ENCODE data around the gene BTNL9. TPM values are rescaled to one million over a fixed set of nuclear protein-coding genes. Genes with fewer than 3 reads are reported as not detected.

The BTNL9 gene
- polyA plus RNA-seq, 1 donor (not counting 4 experiments of a cell fraction or from before 2014, with no cell fraction given): 0.07 TPM

- H3K4me2 ChIP-seq (ENCODE audit: control insufficient read depth, extremely low read depth, insufficient read depth, low read depth, low read length): no peak overlapping the region
- DNase-seq (ENCODE audit: low read depth, low spot score) (no peak), FAIRE-seq (no peak)
- no peaks in the 10 kb centered on the region for H3K9me3 ChIP-seq (ENCODE audit: control insufficient read depth, low read depth, low read length)
- H3K4me1 ChIP-seq (ENCODE audit: control insufficient read depth, extremely low read depth, insufficient read depth, low read length): no peaks in the 10 kb centered on the region
- dilution Hi-C loops (cut with MboI; ENCODE audit: extremely low pct_ligation_motif_present, low sequenced_read_pairs): no loop called here
- H3K36me3 ChIP-seq (ENCODE audit: control insufficient read depth in 2 of 2, extremely low read depth in 1 of 2, insufficient read depth in 2 of 2, low read length in 2 of 2): no peaks in the 10 kb centered on the region
- H4K20me1 ChIP-seq (ENCODE audit: control insufficient read depth, extremely low read depth, insufficient read depth, low read length): no peaks in the 10 kb centered on the region
- no peaks in the 10 kb centered on the region for H3K79me2 ChIP-seq (ENCODE audit: control insufficient read depth, insufficient read depth, low read length)
- H3K4me3 ChIP-seq (ENCODE audit: control insufficient read depth in 2 of 3, extremely low read depth in 1 of 3, insufficient read depth in 2 of 3, low read depth in 1 of 3, low read length in 3 of 3): no peak overlapping the region
- no peaks in the 10 kb centered on the region for H3K27me3 ChIP-seq (ENCODE audit: control insufficient read depth, extremely low read depth, insufficient read depth, low read length)
- no peak for TF ChIP-seq EZH2 (IDR thresholded peaks at IDR 0.05; ENCODE audit: low read length)
- TF ChIP-seq CTCF (optimal IDR thresholded peaks at IDR 0.05 in 1 of 3, IDR thresholded peaks at IDR 0.05 in 1 of 3, conservative IDR thresholded peaks at IDR 0.05 in 1 of 3; ENCODE audit: extremely low read depth in 1 of 3, insufficient read depth in 2 of 3, low read length in 3 of 3): no peak
- no peak overlapping the region for H2AFZ ChIP-seq (ENCODE audit: control insufficient read depth, low read length)
- H3K27ac ChIP-seq (ENCODE audit: control insufficient read depth, insufficient read depth, low read length): no peak overlapping the region
- no peaks in the 10 kb centered on the region for H3K9me1 ChIP-seq (ENCODE audit: control insufficient read depth, extremely low read depth, insufficient read depth, low read length)
- H3K9ac ChIP-seq (ENCODE audit: control insufficient read depth, extremely low read depth, insufficient read depth, low read length): no peak overlapping the region
Observed at GRCh38 chr5:181070523-181070922, 30.5 kb downstream of the BTNL9 start.

- Histone ChIP-seq H3K36me3 (ENCODE audit: control insufficient read depth in 2 of 2, extremely low read depth in 1 of 2, insufficient read depth in 2 of 2, low read length in 2 of 2) (no peaks in the 10 kb centered on the region), H3K79me2 (ENCODE audit: control insufficient read depth, insufficient read depth, low read length) (no peaks in the 10 kb centered on the region), H2AFZ (ENCODE audit: control insufficient read depth, low read length) (no peak overlapping the region), H3K27ac (ENCODE audit: control insufficient read depth, insufficient read depth, low read length) (no peak overlapping the region), H3K9ac (ENCODE audit: control insufficient read depth, extremely low read depth, insufficient read depth, low read length) (no peak overlapping the region), H3K4me1 (ENCODE audit: control insufficient read depth, extremely low read depth, insufficient read depth, low read length) (no peaks in the 10 kb centered on the region), H3K9me3 (ENCODE audit: control insufficient read depth, low read depth, low read length) (no peaks in the 10 kb centered on the region), H3K4me2 (ENCODE audit: control insufficient read depth, extremely low read depth, insufficient read depth, low read depth, low read length) (no peak overlapping the region), H3K4me3 (ENCODE audit: control insufficient read depth in 2 of 3, extremely low read depth in 1 of 3, insufficient read depth in 2 of 3, low read depth in 1 of 3, low read length in 3 of 3) (no peak overlapping the region), H3K9me1 (ENCODE audit: control insufficient read depth, extremely low read depth, insufficient read depth, low read length) (no peaks in the 10 kb centered on the region), H4K20me1 (ENCODE audit: control insufficient read depth, extremely low read depth, insufficient read depth, low read length) (no peaks in the 10 kb centered on the region), H3K27me3 (ENCODE audit: control insufficient read depth, extremely low read depth, insufficient read depth, low read length) (no peaks in the 10 kb centered on the region)
- FAIRE-seq (no peak), DNase-seq (ENCODE audit: low read depth, low spot score) (no peak)
- no peak for TF ChIP-seq CTCF (optimal IDR thresholded peaks at IDR 0.05 in 1 of 3, IDR thresholded peaks at IDR 0.05 in 1 of 3, conservative IDR thresholded peaks at IDR 0.05 in 1 of 3; ENCODE audit: extremely low read depth in 1 of 3, insufficient read depth in 2 of 3, low read length in 3 of 3)
- no peak for TF ChIP-seq EZH2 (IDR thresholded peaks at IDR 0.05; ENCODE audit: low read length)
- dilution Hi-C loops (cut with MboI; ENCODE audit: extremely low pct_ligation_motif_present, low sequenced_read_pairs): no loop called here
Observed at GRCh38 chr5:181071257-181071656, 31.2 kb downstream of the BTNL9 start.
